IMR-90 (cell line): ENCODE results near the gene UBE3C. TPM values are rescaled to one million over a fixed set of nuclear protein-coding genes. Genes with fewer than 3 reads are reported as not detected.

Source experiments
- ATAC-seq: fragments of 200-7000 bp; cut with Tn5 transposase; 2 replicates; pipeline ENCODE4 v1.9.1; 2020; ENCODE audit warnings: low read depth, mild to moderate bottlenecking, moderate library complexity
- BruUV-seq: library from RNA; stranded (reverse); fragments of 400-500 nt; replicated peaks from 2 replicates; lab custom pipeline; 2021; lab: Mats Ljungman, UMichigan
- CTCF ChIA-PET: fragments of 300-600 bp; formaldehyde crosslinking; extraction: SDS; loops from one replicate; lab custom pipeline; 2021; ENCODE audit warnings: antibody characterized with exemption; lab: Yijun Ruan, JAX
- POLR2A ChIA-PET: fragments of 300-600 bp; sonication (Branson Sonifier 250); formaldehyde crosslinking; loops from one replicate; lab custom pipeline; 2022; ENCODE audit warnings: antibody characterized with exemption; ENCODE audit not compliant: unreplicated experiment; lab: Charles Lee
- DNase-seq: peaks from one replicate; pipeline ENCODE4 v3.0.0; 2013
- H2AFZ ChIP-seq: replicated peaks from 2 replicates; pipeline ENCODE3; 2013; ENCODE audit warnings: low read length, mild to moderate bottlenecking; ENCODE audit not compliant: poor library complexity
- H2AK5ac ChIP-seq: 2 replicates; pipeline ENCODE4 v1.6.1; 2013; ENCODE audit warnings: low read depth, low read length, inconsistent platforms
- H2AK9ac ChIP-seq: replicated peaks from 2 replicates; pipeline ENCODE3; 2013; ENCODE audit warnings: mild to moderate bottlenecking, low read depth, low read length, moderate library complexity; ENCODE audit not compliant: poor library complexity
- H2BK120ac ChIP-seq: 2 replicates; pipeline ENCODE4 v1.6.1; 2013; ENCODE audit warnings: low read depth, low read length, inconsistent platforms
- H2BK15ac ChIP-seq: 3 replicates; pipeline ENCODE4 v1.6.1; 2013; ENCODE audit warnings: low read depth, low read length, inconsistent platforms
- H2BK20ac ChIP-seq: 2 replicates; pipeline ENCODE4 v1.6.1; 2013; ENCODE audit warnings: low read depth, mild to moderate bottlenecking, inconsistent platforms, low read length, moderate library complexity
- H2BK5ac ChIP-seq: 2 replicates; pipeline ENCODE4 v1.6.1; 2013; ENCODE audit warnings: mild to moderate bottlenecking, low read depth, low read length, inconsistent platforms; ENCODE audit not compliant: poor library complexity, severe bottlenecking
- H3K14ac ChIP-seq: replicated peaks from 2 replicates; pipeline ENCODE4 v1.6.1; 2013; ENCODE audit warnings: low read depth, low read length, inconsistent platforms
- H3K18ac ChIP-seq: 2 replicates; pipeline ENCODE4 v1.6.1; 2013; ENCODE audit warnings: low read depth, low read length, control low read depth
- H3K23ac ChIP-seq: 2 replicates; pipeline ENCODE4 v1.6.1; 2013; ENCODE audit warnings: low read depth, low read length, inconsistent platforms
- H3K27ac ChIP-seq: 2 replicates; pipeline ENCODE4 v1.5.1; 2013; ENCODE audit warnings: mild to moderate bottlenecking, control low read depth, low read length; ENCODE audit not compliant: insufficient read depth
- H3K27me3 ChIP-seq: 2 replicates; pipeline ENCODE4 v1.6.1; 2013; ENCODE audit warnings: low read length; ENCODE audit not compliant: control insufficient read depth, insufficient read depth
- H3K36me3 ChIP-seq: 2 replicates; pipeline ENCODE4 v1.6.1; 2013; ENCODE audit warnings: low read length, mixed read lengths; ENCODE audit not compliant: control insufficient read depth, insufficient read depth
- H3K4ac ChIP-seq: 2 replicates; pipeline ENCODE4 v1.6.1; 2013; ENCODE audit warnings: low read depth, low read length, inconsistent platforms
- H3K4me1 ChIP-seq: 2 replicates; pipeline ENCODE4 v1.6.1; 2013; ENCODE audit warnings: low read length, mixed read lengths; ENCODE audit not compliant: control insufficient read depth, insufficient read depth
- H3K4me2 ChIP-seq: 2 replicates; pipeline ENCODE4 v1.6.1; 2013; ENCODE audit warnings: low read depth, mild to moderate bottlenecking, control low read depth, low read length, moderate library complexity
- H3K4me3 ChIP-seq: 2 replicates; pipeline ENCODE4 v1.5.1; 2013; ENCODE audit warnings: low read depth, mild to moderate bottlenecking, control low read depth, low read length, moderate library complexity; ENCODE audit not compliant: insufficient read depth
- H3K56ac ChIP-seq: 2 replicates; pipeline ENCODE4 v1.6.1; 2013; ENCODE audit warnings: low read length, inconsistent platforms; ENCODE audit not compliant: insufficient read depth; ENCODE audit errors: extremely low read depth
- H3K79me1 ChIP-seq, 2 experiments: 2 replicates each; pipeline ENCODE4 v1.6.1; 2013; ENCODE audit warnings: low read length in 2 of 2, inconsistent platforms in 1 of 2, low read depth in 1 of 2
- H3K9ac ChIP-seq: 2 replicates; pipeline ENCODE4 v1.6.1; 2013; ENCODE audit warnings: low read depth, low read length, control low read depth
- H3K9me1 ChIP-seq: 2 replicates; pipeline ENCODE4 v1.6.1; 2013; ENCODE audit warnings: low read length, inconsistent platforms; ENCODE audit not compliant: insufficient read depth
- H3K9me3 ChIP-seq: 2 replicates; pipeline ENCODE4 v1.6.1; 2013; ENCODE audit warnings: low read length; ENCODE audit not compliant: control insufficient read depth, insufficient read depth
- H4K20me1 ChIP-seq: 2 replicates; pipeline ENCODE4 v1.6.1; 2013; ENCODE audit warnings: low read length, inconsistent platforms; ENCODE audit not compliant: insufficient read depth
- H4K5ac ChIP-seq: 2 replicates; pipeline ENCODE4 v1.6.1; 2013; ENCODE audit warnings: mild to moderate bottlenecking, low read depth, low read length, control low read depth
- H4K8ac ChIP-seq, 2 experiments: 2 replicates each; pipeline ENCODE4 v1.6.1; 2013; ENCODE audit warnings: low read depth in 2 of 2, low read length in 2 of 2, control low read depth in 1 of 2, inconsistent platforms in 1 of 2
- H4K91ac ChIP-seq: 2 replicates; pipeline ENCODE4 v1.6.1; 2013; ENCODE audit warnings: low read depth, low read length, inconsistent platforms; ENCODE audit not compliant: insufficient read depth
- BHLHE40 ChIP-seq: fragments of 150-350 bp; IDR thresholded peaks from 2 replicates; pipeline ENCODE4 v1.6.1; 2016; ENCODE audit warnings: mild to moderate bottlenecking, low read depth, low read length
- CHD1 ChIP-seq: IDR thresholded peaks from 2 replicates; pipeline ENCODE4 v1.6.1; 2012; ENCODE audit warnings: low read depth, low read length, improper control_type of control experiment
- CTCF ChIP-seq: conservative IDR thresholded peaks from 2 replicates; pipeline ENCODE4 v1.5.1; 2012; ENCODE audit warnings: mild to moderate bottlenecking, low read depth, low read length, improper control_type of control experiment
- ELK1 ChIP-seq: fragments of 150-350 bp; IDR thresholded peaks from 2 replicates; pipeline ENCODE4 v1.6.1; 2016; ENCODE audit warnings: low read depth, mild to moderate bottlenecking, low read length, moderate library complexity, borderline replicate concordance
- WGBS, 2 experiments: methylation state at CpG; one replicate each; pipeline versions ENCODE4 v1.1.5 to v1.1.7; 2013; ENCODE audit warnings: missing lambda C conversion rate in 2 of 2; ENCODE audit not compliant: insufficient read length in 1 of 2; ENCODE audit errors: extremely low coverage in 2 of 2; 5-methylcytosine and 5-hydroxymethylcytosine counted together
- dilution Hi-C: fragments of 300-500 bp; cut with HindIII; formaldehyde crosslinking; loops from one replicate; pipeline ENCODE4 v1.14.3; 2018; ENCODE audit warnings: low sequenced_read_pairs; ENCODE audit not compliant: unreplicated experiment
- in situ Hi-C: fragments of 300-500 bp; cut with MboI; formaldehyde crosslinking; loops from 3 replicates; pipeline ENCODE4 v1.14.3; 2019; ENCODE audit warnings: low sequenced_read_pairs, inconsistent platforms, mixed read lengths
- intact Hi-C: fragments of 100-400 bp; cut with micrococcal nuclease; formaldehyde crosslinking; loops from 2 replicates; pipeline ENCODE4 v1.10.0; 2022
- polyA plus RNA-seq, 3 experiments: library from polyadenylated mRNA; depleted of rRNA; stranded (reverse); fragments of >200 nt; gene quantifications; 2 replicates each; pipeline ENCODE4 v1.2.3, GENCODE V29; 2012; ENCODE audit warnings: low replicate concordance in 1 of 3
- total RNA-seq: library from RNA; depleted of rRNA; stranded (reverse); fragments of >200 nt; gene quantifications from 2 replicates; pipeline ENCODE4 v1.2.3, GENCODE V29; 2012

Gene UBE3C
- total and polyA plus RNA-seq, 2 of the 4 experiments (the other 2 are of a cell fraction): 43.0 to 60.6 TPM

- DNase-seq (no peak), ATAC-seq (no peak)
- Histone ChIP-seq H3K23ac (no peak overlapping the region), H3K4ac (peak overlapping the region; percentile 69), H3K9ac (no peak overlapping the region), H3K9me3 (no peaks in the 10 kb centered on the region), H3K4me1 (peaks cover 18% of the 10 kb centered on the region), H3K14ac (no peak overlapping the region), H3K18ac (no peak overlapping the region; the same call in 1 of the 2 replicates), H3K4me2 (no peak overlapping the region), H4K8ac (peak overlapping the region in 1 of 2 experiments; percentile 2; a peak in 1 of 4 replicates), H3K79me1 (peaks cover 0 to 9% of the 10 kb centered on the region in 2 experiments; a peak in 2 of 4 replicates), H3K56ac (no peak overlapping the region), H3K27me3 (no peaks in the 10 kb centered on the region), H4K20me1 (no peaks in the 10 kb centered on the region), H4K91ac (peak overlapping the region; percentile 47), H2AK5ac (peak overlapping the region; percentile 74), H2AFZ (peak overlapping the region; percentile 14), H3K9me1 (peaks cover 30% of the 10 kb centered on the region), H2BK120ac (peak overlapping the region; percentile 81), H3K4me3 (no peak overlapping the region), H2BK20ac (peak overlapping the region; percentile 63), H3K27ac (no peak overlapping the region), H3K36me3 (no peaks in the 10 kb centered on the region), H2AK9ac (peak overlapping the region; percentile 73), H2BK15ac (peak overlapping the region; percentile 25; the same call in 2 of the 3 replicates), H4K5ac (no peak overlapping the region), H2BK5ac (no peak overlapping the region)
- dilution Hi-C loops (no loop called here), in situ Hi-C loops (no loop called here), intact Hi-C loops (no loop called here)
- CTCF ChIA-PET: no interaction called here
- WGBS, 2 experiments: 91% methylated on average over 20 of the region's 27 CpGs; no CpG with 5 or more reads in 1 of the 2 experiments
- POLR2A ChIA-PET: no interaction called here
- BruUV-seq: no TSS peak
- no peak for TF ChIP-seq CTCF
- TF ChIP-seq BHLHE40: no peak
- TF ChIP-seq ELK1: no peak
- no peak for TF ChIP-seq CHD1
Measured at GRCh38 chr7:157306846-157307838, 168.4 kb downstream of the UBE3C start.
